OCI-LY1 (cell line): ENCODE data around the gene CHST8.

Experiments used
- H2AFZ ChIP-seq: fragments of 200-600 bp; sonication (generic), shearing (Covaris generic); 2 replicates; pipeline ENCODE4 v1.6.0; 2014; ENCODE audit warnings: antibody characterized with exemption, mild to moderate bottlenecking, low read length
- H3F3A ChIP-seq: fragments of 200-600 bp; sonication (generic), shearing (Covaris generic); 2 replicates; pipeline ENCODE4 v1.6.0; 2014; ENCODE audit warnings: mild to moderate bottlenecking, antibody characterized with exemption, low read length, moderate library complexity; ENCODE audit not compliant: insufficient read depth
- H3K27ac ChIP-seq: fragments of 200-600 bp; sonication (generic); 2 replicates; pipeline ENCODE4 v1.5.1; 2014; ENCODE audit warnings: low read length, mixed run types, mild to moderate bottlenecking, low read depth; ENCODE audit not compliant: poor library complexity, severe bottlenecking
- H3K27me3 ChIP-seq: fragments of 200-600 bp; sonication (generic); 2 replicates; pipeline ENCODE4 v1.6.0; 2014; ENCODE audit warnings: antibody characterized with exemption, mild to moderate bottlenecking, low read length, moderate library complexity; ENCODE audit not compliant: insufficient read depth
- H3K36me3 ChIP-seq: fragments of 200-600 bp; sonication (generic); 2 replicates; pipeline ENCODE4 v1.6.1; 2014; ENCODE audit warnings: mild to moderate bottlenecking, antibody characterized with exemption, low read length, moderate library complexity, mixed read lengths; ENCODE audit not compliant: insufficient read depth
- H3K4me1 ChIP-seq: fragments of 200-600 bp; sonication (generic); 2 replicates; pipeline ENCODE4 v1.5.1; 2014; ENCODE audit warnings: mild to moderate bottlenecking, low read length, moderate library complexity; ENCODE audit not compliant: insufficient read depth, severe bottlenecking
- H3K4me2 ChIP-seq: fragments of 200-600 bp; sonication (generic), shearing (Covaris generic); 2 replicates; pipeline ENCODE4 v1.6.1; 2014; ENCODE audit warnings: low read length
- H3K4me3 ChIP-seq: fragments of 200-600 bp; sonication (generic); 2 replicates; pipeline ENCODE4 v1.5.1; 2014; ENCODE audit warnings: low read length, low read depth, mild to moderate bottlenecking, mixed read lengths; ENCODE audit not compliant: poor library complexity, severe bottlenecking
- H3K79me2 ChIP-seq: fragments of 200-600 bp; shearing (Covaris generic); 2 replicates; pipeline ENCODE4 v1.6.1; 2016; ENCODE audit warnings: mixed run types, low read length, mixed read lengths; ENCODE audit not compliant: insufficient read depth
- H3K9ac ChIP-seq: fragments of 200-600 bp; sonication (generic), shearing (Covaris generic); 2 replicates; pipeline ENCODE4 v1.6.1; 2014; ENCODE audit warnings: mild to moderate bottlenecking, low read length, mixed read lengths
- H3K9me2 ChIP-seq: fragments of 200-600 bp; sonication (generic), shearing (Covaris generic); 2 replicates; pipeline ENCODE4 v1.6.1; 2014; ENCODE audit warnings: low read depth, mild to moderate bottlenecking, low read length, mixed read lengths
- H3K9me3 ChIP-seq: fragments of 200-600 bp; shearing (Covaris generic); 2 replicates; pipeline ENCODE4 v1.6.1; 2014; ENCODE audit warnings: low read length, mixed read lengths
- H4K20me1 ChIP-seq: fragments of 200-600 bp; sonication (generic), shearing (Covaris generic); 2 replicates; pipeline ENCODE4 v1.6.0; 2016; ENCODE audit warnings: mild to moderate bottlenecking, low read length; ENCODE audit not compliant: insufficient read depth
- EZH2 ChIP-seq: fragments of 200-600 bp; sonication (generic), shearing (Covaris generic); IDR thresholded peaks from 2 replicates; pipeline ENCODE4 v1.8.0; 2017; ENCODE audit warnings: borderline replicate concordance, mixed run types, mild to moderate bottlenecking, antibody characterized with exemption, low read length, moderate library complexity, mixed read lengths
- TF ChIP-seq, protein P1 (sequence below): fragments of 200-600 bp; sonication (generic), shearing (Covaris generic); IDR thresholded peaks from 2 replicates; pipeline ENCODE4 v1.5.1; 2017; ENCODE audit warnings: mild to moderate bottlenecking, antibody characterized with exemption, low read length, moderate library complexity, mixed read lengths

CHST8 gene

DNA sequence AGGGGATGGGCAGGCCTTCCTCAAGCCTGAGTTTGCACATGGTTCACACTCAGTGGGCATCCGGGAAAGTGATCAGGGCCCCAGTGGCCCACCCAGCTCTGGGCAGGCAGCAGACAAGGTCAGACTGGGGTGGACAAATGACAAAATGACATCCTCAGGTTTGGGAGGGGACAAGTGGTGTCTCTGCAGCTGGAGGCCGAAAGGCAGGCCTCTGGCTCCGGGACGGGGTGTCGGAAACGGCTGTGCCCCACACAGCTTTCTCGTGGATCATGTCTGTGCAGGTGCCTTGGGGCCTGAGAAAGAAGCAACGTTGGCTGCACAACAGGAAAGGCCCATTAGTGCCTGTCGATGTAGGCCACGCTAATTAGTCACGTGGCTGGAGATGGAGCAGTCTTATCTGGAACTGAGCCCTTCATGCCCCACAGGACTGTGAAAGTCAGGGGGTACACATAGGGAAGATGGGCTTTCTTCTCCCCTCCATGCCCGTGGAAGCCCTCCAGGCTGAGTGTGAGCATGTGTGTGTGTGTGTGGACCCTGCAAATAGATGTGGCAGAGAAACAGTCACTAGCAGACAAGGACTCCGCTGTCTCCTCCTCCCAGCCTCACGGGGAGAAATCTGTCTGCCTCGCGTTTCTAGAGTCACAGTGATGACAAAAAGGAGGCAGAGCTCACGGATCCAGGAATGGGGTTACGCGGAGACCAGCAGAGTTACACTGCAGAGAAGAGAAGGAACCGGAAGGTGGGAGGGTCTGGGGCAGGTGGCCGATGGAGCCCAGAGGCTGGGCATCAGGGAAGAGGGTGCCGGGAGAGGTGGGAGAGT lies 44.2 kb downstream of the CHST8 start:
- Histone ChIP-seq H3K36me3 (no peaks in the 10 kb centered on the region), H2AFZ (no peak overlapping the region), H3K27ac (no peak overlapping the region), H3K9ac (no peak overlapping the region), H3K27me3 (no peaks in the 10 kb centered on the region), H3K4me1 (no peaks in the 10 kb centered on the region), H3K9me3 (no peaks in the 10 kb centered on the region), H3K4me2 (no peak overlapping the region), H3K79me2 (no peaks in the 10 kb centered on the region), H4K20me1 (no peaks in the 10 kb centered on the region), H3F3A (no peaks in the 10 kb centered on the region), H3K4me3 (no peak overlapping the region), H3K9me2 (no peaks in the 10 kb centered on the region)
- no peak for TF ChIP-seq EZH2
- TF ChIP-seq, protein P1, sequence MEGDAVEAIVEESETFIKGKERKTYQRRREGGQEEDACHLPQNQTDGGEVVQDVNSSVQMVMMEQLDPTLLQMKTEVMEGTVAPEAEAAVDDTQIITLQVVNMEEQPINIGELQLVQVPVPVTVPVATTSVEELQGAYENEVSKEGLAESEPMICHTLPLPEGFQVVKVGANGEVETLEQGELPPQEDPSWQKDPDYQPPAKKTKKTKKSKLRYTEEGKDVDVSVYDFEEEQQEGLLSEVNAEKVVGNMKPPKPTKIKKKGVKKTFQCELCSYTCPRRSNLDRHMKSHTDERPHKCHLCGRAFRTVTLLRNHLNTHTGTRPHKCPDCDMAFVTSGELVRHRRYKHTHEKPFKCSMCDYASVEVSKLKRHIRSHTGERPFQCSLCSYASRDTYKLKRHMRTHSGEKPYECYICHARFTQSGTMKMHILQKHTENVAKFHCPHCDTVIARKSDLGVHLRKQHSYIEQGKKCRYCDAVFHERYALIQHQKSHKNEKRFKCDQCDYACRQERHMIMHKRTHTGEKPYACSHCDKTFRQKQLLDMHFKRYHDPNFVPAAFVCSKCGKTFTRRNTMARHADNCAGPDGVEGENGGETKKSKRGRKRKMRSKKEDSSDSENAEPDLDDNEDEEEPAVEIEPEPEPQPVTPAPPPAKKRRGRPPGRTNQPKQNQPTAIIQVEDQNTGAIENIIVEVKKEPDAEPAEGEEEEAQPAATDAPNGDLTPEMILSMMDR: no peak

DNA sequence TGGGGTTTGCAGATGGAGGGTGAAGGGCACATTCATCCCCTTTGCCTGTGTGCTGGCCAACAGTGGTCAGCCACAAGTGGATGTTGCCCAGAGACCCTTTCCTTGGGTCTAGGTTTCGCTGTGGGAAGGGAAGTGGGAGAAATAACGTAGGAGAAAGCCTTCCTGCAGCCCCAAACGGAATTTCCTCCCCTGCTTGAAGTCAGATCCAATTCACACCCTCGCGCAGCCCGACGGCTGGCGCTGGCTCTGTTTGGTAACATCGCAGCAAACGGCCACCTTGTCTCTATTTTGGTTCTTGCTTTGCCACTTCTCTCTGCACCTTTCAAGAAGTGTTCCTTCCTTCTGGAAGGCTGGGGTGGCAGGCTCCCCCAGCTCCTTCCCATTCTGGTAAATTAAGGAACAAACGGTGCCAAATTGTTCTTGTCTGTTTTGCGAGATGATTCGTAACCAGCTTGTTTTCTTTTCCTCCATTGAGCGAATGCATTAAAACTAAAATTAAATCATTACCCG lies 45.4 kb downstream of the CHST8 start:
- Histone ChIP-seq H3K4me1 (no peaks in the 10 kb centered on the region), H3K79me2 (no peaks in the 10 kb centered on the region), H3F3A (no peaks in the 10 kb centered on the region), H3K27me3 (no peaks in the 10 kb centered on the region), H3K36me3 (no peaks in the 10 kb centered on the region), H4K20me1 (no peaks in the 10 kb centered on the region), H3K9me2 (no peaks in the 10 kb centered on the region), H3K9ac (no peak overlapping the region), H3K4me3 (no peak overlapping the region), H3K4me2 (no peak overlapping the region), H2AFZ (no peak overlapping the region), H3K27ac (no peak overlapping the region), H3K9me3 (no peaks in the 10 kb centered on the region)
- TF ChIP-seq, protein P1: no peak
- no peak for TF ChIP-seq EZH2

DNA sequence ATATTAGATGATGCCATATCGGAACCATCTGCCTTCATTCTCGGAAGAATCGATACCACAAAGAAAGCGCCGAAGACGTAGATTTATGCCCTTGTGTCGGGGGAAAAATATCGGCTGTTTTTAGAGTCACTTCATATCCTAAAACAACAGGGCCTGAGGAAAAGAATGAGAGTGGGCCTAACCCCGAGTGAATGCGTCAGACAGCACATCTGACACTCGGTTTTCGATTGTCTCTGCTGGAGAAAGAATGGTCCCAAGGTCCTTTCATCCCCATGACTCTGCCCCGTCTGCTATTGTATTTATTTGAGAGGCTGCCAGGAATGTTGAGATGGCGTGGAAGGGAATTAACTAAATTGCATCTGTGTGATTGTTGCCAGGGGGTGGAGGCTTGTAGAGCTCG lies 46.1 kb downstream of the CHST8 start:
- no peaks in the 10 kb centered on the region for H3K9me3 ChIP-seq
- H3F3A ChIP-seq: no peaks in the 10 kb centered on the region
- TF ChIP-seq, protein P1: no peak
- TF ChIP-seq EZH2: no peak
- no peak overlapping the region for H3K9ac ChIP-seq
- H2AFZ ChIP-seq: no peak overlapping the region
- no peaks in the 10 kb centered on the region for H3K4me1 ChIP-seq
- no peak overlapping the region for H3K4me2 ChIP-seq
- no peak overlapping the region for H3K27ac ChIP-seq
- H3K36me3 ChIP-seq: no peaks in the 10 kb centered on the region
- H4K20me1 ChIP-seq: no peaks in the 10 kb centered on the region
- no peaks in the 10 kb centered on the region for H3K79me2 ChIP-seq
- no peaks in the 10 kb centered on the region for H3K27me3 ChIP-seq
- H3K9me2 ChIP-seq: no peaks in the 10 kb centered on the region
- no peak overlapping the region for H3K4me3 ChIP-seq
